SKM-1 (cell line): ENCODE results near the gene ANKDD1B.

Experiments
- DNase-seq: peaks from one replicate; lab custom pipeline; 2025; ENCODE audit not compliant: unreplicated experiment; lab: John Stamatoyannopoulos, UW

The ANKDD1B gene

DNA sequence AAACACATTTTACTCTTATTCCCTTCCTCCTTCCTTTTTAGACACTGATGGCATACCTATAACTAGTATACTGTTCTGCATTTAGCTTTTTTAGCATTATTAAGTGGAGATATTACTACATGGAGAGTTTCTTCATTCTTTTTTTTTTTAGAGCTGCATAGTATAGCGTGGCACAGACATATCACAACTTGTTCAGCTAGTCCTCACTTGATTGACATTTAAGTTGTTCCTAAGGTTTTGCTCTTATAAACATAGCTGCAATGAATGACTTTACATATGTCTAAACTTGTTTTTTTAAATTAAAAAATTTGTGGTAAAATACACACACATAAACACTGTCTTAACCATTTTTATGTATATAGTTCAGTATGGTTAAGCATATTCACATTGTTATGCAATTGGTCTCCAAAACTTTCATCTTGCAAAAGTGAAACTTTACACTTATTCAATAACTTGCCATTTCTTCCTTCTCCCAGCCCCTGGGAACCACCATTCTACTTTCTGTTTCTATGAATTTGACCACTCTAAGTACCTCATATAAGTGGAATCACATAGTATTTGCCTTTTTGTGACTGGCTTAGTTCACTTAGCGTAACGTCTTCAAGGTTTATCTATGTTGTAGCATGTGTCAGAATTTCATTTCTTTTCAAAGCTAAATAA is 48.7 kb downstream of the ANKDD1B start:
- no peak for DNase-seq

DNA sequence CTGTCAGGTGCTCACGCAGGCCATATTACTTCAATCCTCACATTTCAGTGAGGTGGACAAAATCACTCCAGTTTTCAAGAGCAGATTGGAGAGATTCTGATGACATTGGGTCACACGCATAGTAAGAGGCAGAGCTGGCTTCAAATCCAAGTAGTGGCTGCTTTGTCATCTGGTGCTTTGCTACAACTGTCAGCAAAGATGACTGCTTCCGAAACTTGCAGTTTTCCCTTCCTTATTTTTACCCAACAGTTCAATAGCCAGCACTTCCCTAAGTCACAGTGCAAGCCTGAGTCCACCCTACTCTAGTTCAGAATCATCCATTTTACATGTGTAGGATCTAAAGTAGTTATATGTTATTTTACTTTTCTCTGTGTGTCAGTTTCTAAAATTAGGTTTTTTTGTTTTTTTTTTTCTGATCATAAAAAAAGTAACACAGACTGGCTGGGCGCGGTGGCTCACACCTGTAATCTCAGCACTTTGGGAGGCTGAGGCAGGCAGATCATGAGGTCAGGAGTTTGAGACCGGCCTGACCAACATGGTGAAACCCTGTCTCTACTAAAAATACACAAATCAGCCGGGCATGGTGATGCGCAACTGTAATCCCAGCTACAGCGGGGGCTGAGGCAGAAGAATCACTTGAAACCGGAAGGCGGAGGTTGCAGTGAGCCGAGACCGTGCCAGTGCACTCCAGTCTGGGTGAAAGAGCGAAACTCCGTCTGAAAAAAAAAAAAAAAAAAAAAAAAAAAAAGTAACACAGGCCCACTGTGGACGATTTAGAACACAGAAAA is 49.6 kb downstream of the ANKDD1B start:
- DNase-seq, result no peak

DNA sequence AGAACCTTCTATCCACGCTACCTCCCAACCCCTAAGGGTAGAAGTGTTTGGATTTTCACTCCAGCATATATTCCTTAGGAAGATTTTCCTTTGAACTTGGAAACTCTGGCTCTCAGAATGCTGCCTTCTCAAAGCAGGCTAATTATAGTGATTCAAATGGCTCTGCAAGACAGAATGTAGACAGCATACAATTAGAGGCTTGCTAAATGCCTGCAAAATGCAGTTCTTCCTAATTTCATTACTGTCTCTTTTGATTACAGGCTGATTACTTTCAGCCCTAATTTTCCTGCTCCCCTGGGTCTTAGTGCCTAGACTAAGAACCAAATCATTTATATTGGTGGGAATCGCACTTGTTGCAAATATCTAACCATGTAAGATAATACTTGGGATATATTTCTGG is 50.8 kb downstream of the ANKDD1B start:
- DNase-seq, result no peak

DNA sequence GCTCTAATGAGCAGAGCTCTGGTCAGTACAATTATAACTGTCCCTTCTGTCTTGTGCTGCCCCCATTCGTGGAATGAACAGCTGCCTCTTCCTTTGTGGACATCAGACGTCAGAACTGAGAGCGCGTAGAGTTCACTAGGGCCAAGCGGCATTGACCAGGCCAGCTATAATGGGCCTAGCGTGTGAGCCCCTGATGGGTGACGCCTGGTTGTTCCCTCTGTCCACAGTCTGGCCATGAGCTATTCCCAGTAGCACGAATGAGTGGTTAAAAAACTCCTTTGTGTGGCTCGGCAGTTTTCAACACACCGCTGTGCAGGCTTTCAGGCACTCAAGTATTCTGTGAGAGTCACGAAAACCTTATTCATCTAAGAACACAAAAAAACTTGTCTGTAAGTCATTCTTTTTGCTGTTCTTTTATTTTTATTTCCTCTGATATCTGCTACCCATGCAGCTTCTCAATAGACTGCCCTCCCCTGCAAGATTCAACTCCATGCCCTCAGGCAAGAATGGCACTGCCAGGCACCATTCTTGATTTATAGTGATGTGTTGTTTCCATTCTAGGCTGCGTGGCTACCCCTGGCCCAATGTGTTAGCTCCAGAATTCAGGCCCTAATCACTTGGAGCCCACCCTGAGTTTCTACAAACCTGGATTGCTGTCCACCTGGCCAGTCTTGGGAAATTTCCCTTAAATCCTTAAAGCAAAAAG is 52.5 kb downstream of the ANKDD1B start:
- no peak for DNase-seq

DNA sequence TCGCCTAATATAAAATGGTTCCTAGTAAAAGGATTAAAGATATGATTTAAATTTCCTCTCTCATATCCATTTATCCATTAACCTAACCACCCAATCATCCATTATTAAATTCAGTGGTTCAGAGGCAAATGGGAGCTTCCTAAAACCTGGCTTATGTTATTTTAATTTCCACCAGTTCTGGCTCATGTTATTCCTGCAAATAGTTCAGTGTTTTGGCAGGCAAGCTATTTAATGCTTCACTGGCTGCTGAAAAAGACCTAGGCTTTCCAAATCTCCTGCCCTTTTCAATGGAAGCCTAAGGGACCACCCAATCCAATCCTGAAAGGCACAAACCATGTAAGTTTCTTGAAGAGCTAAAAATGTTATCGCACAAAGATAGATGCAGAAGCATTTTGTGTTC is 53.7 kb downstream of the ANKDD1B start:
- DNase-seq, result no peak

DNA sequence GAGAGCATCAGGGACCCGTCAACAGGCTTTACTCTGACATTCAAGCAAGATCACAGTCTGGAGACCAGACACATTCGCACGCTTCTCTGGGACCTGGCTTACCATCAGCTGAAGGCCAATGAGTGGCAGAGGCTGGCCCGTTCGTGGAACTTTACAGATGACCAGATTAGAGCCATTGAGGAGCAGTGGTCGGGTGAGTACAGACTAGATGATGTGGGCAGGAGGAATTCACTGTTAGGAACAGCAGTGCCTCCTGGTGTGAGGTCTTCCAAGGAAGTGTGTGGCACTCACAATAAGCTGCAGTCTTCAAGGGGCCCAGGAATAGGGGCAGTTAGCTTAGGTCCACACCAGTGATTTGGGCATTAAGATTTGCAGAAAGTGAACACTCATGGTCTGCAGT is 55.5 kb downstream of the ANKDD1B start:
- no peak for DNase-seq

DNA sequence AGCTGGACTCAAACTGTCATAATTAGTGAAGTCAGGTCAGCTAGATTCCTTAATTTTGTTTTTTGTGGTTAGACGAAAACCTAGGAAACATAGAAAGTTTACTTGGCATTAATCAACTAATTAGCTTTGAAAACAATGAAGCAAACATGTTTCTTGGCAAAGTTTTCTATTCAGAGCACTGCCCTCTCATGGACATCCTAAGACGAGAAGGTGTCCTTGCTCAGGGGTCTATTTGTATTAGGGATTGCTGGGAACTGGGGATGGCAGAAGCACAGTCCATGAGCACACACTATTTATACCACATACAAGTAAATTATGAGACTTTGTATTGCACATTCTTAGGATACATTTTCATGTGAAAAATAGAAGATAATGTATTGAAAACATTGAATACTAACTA is 56.3 kb downstream of the ANKDD1B start:
- DNase-seq, result no peak

DNA sequence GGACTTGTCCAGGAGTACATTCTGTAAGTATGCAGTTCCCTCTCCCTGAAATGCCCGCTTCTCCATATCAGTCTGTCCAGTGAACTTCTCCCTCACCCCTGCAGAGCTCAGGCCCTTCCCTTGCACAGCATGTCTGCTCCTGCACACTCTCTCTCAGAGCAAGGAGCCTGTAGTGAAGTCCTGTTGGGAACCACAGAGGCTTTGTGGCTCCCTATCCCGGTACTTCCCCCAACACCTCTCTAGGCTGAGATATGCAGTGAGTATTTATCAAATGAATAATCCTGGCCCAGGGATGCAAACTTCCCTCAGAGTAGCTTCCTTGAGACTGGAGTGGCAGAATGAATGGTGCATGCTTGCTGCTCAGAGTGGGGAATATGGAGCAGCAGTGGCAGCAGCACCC is 57.2 kb downstream of the ANKDD1B start:
- DNase-seq, result no peak

DNA sequence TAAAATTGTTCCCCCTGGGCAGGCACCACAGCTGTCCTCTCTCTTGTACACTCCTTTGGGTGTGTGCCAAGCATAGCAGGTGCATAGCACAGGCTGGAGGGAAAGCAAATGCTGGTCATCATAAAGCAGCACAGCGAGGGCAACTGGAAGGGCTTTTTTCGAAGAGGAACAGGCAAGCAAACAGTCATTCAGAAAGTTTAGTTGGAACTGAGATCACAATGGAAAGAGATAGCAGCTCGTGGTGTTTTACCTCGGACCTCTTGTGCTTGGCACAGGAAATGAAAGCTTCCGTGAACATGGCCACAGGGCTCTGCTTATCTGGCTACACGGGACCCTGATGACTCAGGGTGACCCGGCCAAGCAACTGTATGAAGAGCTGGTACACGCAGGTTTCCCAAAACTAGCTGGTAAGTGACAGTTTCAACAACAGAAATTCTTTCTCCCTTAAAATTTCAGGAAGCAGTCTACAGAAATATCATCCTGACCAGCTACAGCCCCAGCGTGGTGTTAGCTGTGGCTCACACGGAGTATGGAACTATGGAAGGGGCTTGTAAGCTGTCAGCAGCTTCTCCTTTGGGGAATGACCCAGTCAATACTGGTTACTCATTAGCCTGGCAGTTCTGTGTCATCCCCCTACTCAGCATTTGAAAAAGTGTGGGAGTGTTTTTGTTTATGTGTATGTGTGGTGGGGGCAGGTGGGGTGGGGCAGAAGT is 57.9 kb downstream of the ANKDD1B start:
- no peak for DNase-seq

DNA sequence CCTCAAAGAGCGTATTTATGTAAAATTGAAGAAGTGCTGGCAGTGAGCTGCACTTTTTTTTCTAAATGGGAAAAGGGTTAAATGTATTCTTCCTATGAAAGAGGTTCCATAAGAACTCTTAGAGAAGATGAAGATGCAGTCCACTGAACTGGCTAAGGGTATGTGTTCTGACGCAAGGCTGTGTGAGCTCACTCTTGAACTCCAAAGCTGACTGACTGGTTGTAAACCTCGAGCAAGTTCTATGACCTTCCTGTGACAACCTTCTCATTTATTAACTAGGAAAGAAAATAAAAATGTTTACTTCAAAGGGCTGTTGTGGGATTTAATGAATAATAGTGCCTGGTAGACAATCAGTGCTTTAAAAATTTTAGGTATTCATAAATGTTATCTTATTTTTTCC is 59.3 kb downstream of the ANKDD1B start:
- DNase-seq, result no peak

DNA sequence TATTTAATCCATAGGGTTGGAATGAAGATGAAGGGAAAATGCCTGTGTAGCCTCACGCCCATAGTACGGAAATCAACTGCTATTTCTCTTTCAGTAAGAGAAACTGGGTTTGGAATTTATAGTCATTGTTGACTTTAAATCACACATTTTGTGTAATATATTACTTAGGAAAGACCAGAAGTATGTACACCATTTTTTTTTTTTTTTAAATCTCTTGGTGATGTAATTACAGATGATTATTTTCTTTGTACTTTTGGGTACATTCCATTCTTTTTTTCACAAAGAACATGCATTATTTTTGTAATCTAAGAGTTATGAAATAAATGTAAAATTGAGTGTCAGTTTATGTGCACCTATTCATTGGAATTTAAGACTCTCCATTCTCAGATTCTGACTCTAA is 60.3 kb downstream of the ANKDD1B start:
- no peak for DNase-seq

DNA sequence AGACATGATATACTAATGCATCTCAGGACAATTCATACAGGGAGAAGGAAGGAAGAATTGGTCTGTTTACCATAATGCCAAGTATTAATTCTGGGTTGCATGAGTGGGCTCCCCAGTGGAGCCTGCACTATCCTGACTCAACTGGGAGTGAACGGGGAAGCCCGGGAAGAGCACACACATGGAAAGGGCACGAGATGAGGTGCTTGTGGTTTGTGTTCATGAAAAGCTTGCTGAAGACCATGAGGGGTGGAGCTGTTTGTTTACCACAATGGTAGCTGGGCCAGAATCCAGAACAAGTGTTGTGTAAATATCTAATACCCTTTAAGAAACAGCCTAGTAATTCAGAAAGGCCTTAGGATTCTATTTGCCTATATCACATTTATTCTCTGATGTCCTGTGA is 61.4 kb downstream of the ANKDD1B start:
- DNase-seq, result no peak

DNA sequence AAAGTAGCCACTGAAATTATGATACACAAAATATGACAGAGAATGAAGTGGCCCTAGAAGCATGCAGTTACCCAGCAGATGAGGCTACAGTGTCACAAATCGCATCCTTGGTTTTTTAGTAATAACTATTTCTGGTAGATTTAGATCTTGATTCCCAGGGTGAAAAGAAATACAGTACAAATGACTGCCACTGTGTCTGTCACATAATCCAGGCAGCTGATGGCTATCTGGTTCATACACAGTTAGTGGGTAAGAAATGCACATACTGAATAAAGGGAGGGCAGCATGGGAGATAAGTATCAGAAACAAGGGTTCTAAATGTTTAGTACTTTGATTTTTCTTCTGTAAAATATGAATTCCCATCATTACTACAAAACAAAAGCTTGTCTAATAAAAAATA is 64.5 kb downstream of the ANKDD1B start:
- DNase-seq, result no peak

DNA sequence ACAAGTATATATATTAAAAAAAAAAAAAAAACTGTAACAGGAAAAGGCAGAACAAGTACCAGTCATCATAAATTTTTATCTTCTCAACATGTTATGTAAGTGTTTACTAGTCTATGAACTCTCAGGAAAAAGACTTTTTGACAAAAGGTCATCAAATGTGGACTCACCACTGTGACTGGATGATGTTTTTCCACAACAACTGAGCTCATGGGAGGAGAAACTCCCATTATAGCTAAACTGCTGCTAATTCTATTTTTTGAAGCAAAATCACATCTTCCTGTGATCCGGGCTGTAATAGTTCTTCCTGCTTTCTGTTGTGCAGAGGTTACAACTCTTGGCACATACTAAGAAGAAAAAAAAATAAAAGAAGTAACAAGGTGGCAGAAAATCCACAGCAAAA is 66.4 kb downstream of the ANKDD1B start:
- no peak for DNase-seq

DNA sequence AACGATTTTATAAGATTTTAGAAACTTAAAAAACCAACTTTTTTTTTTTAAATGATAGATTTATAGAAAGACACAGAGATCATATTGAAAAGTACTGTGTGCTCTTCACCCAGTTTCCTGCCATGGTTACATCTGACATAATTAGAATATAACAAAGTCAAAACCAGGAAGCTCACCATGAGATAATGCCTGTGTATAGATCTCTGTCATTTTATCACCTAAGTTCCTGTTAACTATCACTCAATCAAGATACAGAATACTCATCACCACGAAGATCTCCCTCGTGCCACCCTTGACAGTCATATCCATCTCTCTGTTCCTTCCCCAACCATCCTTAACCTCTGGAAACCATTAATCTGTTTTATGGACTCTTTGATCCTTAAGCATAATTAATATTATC is 66.9 kb downstream of the ANKDD1B start:
- DNase-seq, result no peak

DNA sequence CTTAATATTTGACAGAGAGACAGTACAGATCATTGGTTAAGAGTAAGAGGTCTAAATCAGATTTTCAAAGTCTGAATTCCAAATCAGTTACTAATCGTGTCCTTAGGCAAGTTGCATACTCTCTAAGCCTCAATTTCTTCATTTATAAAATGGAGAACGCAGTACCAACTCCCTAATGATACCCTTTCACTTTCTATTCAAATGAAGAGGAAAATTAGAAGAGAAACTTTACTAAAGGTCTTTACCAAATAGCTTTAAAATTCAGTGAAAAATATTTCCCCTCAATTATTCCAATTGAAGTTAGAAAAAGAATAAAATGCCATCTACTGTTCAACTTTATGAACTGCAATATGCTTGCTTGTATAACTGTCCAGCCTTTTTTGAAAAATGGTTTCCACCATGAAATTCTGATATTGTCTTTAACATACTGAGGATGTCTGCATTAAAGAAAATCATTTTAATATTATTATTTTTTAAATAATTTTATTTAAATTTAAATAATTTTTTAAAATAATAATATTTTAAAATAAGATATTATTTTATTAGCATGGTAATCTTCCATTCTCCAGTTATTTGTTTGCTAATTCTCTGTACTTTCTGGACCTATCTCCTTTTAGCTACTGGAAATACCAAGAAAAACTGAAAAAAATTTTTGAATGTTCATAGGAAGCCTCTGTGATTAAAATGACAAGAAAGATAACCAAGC is 70.0 kb downstream of the ANKDD1B start:
- DNase-seq, result peak; percentile 6

DNA sequence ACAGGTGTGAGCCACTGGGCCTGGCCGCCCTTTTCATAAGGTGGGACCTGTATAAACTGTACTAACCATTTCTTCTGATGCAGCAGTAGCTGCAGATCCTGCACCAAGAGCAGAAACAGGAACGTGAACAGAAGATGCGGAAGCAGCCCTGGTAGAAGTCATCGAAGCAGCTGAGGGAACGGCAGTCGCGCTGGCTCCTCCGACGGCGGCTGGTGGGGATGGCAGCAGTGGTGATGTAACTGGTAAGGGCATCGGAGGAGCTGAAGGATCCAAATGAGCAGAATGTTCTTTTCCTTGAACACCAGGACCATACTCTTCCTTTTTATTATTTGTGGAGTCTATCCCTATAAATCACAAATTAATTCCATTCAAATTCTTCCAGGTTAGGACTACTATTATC is 73.9 kb downstream of the ANKDD1B start:
- DNase-seq, result no peak

DNA sequence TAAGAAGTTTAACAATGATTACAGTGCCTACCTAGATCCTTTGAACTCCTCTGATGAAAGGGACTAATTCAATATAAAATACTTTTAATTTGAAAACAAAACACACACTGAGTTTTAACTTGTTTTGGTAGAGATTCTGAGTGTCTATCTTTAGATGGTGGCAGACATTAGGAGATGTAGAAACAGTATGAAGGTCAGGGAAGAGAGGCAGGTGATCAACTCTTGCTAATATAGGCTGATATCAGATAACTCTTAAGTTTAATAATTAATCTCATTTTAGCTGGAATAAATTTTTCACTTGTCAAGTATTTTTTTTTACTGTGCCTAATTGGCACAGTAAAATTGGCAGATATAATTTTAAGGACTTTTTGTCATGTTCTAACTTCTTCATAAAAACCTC is 75.2 kb downstream of the ANKDD1B start:
- no peak for DNase-seq

DNA sequence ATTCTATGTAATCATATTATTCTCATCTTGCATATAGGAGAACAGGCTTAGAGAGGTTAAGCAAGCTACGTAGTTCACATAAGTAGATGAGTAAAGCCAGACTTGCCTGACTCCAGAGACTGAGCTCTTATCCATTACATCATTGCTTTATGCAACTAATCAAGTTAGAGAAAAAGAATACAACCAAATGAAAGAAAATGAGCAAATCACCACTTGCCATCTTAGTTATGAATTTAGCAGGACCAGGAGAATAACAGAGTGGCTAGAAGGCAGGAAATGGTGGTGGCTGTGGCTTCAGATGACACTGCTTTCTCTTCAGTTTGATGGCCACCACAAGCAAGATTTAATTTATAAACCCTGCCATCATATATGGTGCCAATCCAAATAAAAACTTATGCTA is 79.4 kb downstream of the ANKDD1B start:
- DNase-seq, result no peak

DNA sequence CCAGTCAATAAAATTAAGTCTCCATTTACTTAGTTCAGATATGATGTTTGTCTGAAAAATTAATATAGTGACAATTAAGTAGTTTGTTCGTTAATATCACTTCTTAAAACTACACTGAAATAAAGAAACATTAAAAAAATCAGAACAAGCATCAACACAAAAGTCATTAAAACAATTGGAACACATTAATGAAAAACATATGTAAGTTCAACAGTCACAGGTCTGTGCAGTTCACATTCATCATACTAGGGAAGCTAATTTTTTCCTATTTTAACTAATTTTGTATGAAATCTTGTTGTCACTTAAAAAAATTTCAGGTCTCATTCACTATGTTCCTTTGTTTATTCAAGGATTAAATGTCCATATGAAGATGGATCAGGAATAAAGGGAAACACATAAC is 83.5 kb downstream of the ANKDD1B start:
- no peak for DNase-seq
